Activated CD8-positive, alpha-beta T cell treated with anti-CD3 and anti-CD28 coated beads for 36 hours (primary cell): ENCODE data around the gene URB1. TPM values are rescaled to one million over a fixed set of nuclear protein-coding genes. Genes with fewer than 3 reads are reported as not detected.

Experiments
- ATAC-seq: fragments of 200-7000 bp; cut with Tn5 transposase; one replicate; pipeline ENCODE4 v1.10.0; 2021; ENCODE audit warnings: mild to moderate bottlenecking, moderate library complexity
- CTCF ChIA-PET: fragments of 350-600 bp; sonication (Branson Sonifier 250); formaldehyde crosslinking; loops from one replicate; lab custom pipeline; 2021; ENCODE audit warnings: antibody characterized with exemption; lab: Charles Lee
- POLR2A ChIA-PET: fragments of 350-600 bp; sonication (Branson Sonifier 250); formaldehyde crosslinking; loops from one replicate; lab custom pipeline; 2021; ENCODE audit warnings: antibody characterized with exemption; lab: Charles Lee
- DNase-seq: peaks from one replicate; pipeline ENCODE4 v3.0.0-alpha.2; 2020
- H3K27ac Mint-ChIP-seq: one replicate; pipeline ENCODE4 v1.8.0; 2021; ENCODE audit warnings: mild to moderate bottlenecking, mixed read lengths
- H3K27me3 Mint-ChIP-seq: one replicate; pipeline ENCODE4 v1.8.0; 2021; ENCODE audit warnings: mixed read lengths
- H3K36me3 Mint-ChIP-seq: one replicate; pipeline ENCODE4 v1.8.0; 2021; ENCODE audit warnings: low read depth, mixed read lengths
- H3K4me1 Mint-ChIP-seq: one replicate; pipeline ENCODE4 v1.8.0; 2021; ENCODE audit warnings: low read depth, mixed read lengths
- H3K4me3 Mint-ChIP-seq: one replicate; pipeline ENCODE4 v1.8.0; 2021; ENCODE audit warnings: mild to moderate bottlenecking, moderate library complexity, mixed read lengths
- H3K9me3 Mint-ChIP-seq: one replicate; pipeline ENCODE4 v1.8.0; 2021; ENCODE audit warnings: mixed read lengths
- intact Hi-C: fragments of 100-400 bp; cut with micrococcal nuclease; formaldehyde crosslinking; loops from one replicate; pipeline ENCODE4 v1.10.0; 2022
- total RNA-seq, 2 experiments: library from RNA; stranded (reverse); gene quantifications; one replicate each; pipeline ENCODE4 v1.2.3, GENCODE V29; 2021
- TF ChIP-seq, protein P1 (sequence below): fragments of 200-600 bp; IDR thresholded peaks from one replicate; pipeline ENCODE4 v1.8.0; 2022; ENCODE audit warnings: antibody characterized with exemption, mild to moderate bottlenecking

URB1 gene
- total RNA-seq, 2 experiments from 2014 or later: 30.9 to 31.8 TPM

DNA sequence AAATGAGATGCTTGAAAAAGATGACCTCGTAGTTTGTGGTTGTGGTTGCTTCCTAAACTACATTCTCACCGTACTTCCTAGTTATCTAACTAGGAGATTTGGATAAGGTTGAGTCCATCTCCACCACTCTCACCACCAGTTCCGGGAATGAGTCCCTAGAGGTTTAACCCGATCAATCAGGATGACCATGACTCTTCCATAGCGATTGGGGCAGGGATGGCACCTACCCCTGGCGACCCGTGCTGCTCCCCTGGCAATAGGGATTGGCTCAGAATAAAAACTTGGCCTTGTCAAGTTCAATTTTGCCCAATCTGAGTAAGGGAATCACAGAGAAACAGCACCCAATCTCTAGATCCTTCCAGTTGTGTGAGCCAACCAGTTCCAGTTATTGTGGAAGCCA lies 111.3 kb downstream of the URB1 start:
- Mint-ChIP-seq H3K36me3 (peaks cover 8% of the 10 kb centered on the region), H3K4me1 (peaks cover 11% of the 10 kb centered on the region), H3K4me3 (no peak overlapping the region), H3K9me3 (no peaks in the 10 kb centered on the region), H3K27me3 (no peaks in the 10 kb centered on the region), H3K27ac (no peak overlapping the region)
- intact Hi-C loops: no loop called here
- TF ChIP-seq, protein P1, sequence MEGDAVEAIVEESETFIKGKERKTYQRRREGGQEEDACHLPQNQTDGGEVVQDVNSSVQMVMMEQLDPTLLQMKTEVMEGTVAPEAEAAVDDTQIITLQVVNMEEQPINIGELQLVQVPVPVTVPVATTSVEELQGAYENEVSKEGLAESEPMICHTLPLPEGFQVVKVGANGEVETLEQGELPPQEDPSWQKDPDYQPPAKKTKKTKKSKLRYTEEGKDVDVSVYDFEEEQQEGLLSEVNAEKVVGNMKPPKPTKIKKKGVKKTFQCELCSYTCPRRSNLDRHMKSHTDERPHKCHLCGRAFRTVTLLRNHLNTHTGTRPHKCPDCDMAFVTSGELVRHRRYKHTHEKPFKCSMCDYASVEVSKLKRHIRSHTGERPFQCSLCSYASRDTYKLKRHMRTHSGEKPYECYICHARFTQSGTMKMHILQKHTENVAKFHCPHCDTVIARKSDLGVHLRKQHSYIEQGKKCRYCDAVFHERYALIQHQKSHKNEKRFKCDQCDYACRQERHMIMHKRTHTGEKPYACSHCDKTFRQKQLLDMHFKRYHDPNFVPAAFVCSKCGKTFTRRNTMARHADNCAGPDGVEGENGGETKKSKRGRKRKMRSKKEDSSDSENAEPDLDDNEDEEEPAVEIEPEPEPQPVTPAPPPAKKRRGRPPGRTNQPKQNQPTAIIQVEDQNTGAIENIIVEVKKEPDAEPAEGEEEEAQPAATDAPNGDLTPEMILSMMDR: no peak
- no peak for DNase-seq
- POLR2A ChIA-PET: no interaction called here
- CTCF ChIA-PET: no interaction called here
- ATAC-seq: no peak

DNA sequence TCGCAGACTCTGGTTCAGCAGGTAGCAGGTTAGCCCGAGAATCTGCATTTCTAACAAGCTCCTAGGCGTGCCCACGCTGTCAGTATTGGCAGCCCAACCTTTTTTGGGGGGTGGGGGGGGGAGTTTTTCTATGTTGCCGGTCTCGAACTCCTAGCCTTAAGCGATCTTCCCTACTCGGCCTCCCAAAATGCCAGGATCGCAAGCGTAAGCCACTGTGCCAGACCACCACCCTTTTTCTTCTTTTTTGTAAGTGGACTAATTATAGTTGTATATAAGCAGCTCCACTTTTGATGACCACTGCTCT lies 113.5 kb downstream of the URB1 start:
- ChIA-PET POLR2A (interaction anchor here (0.8 to 1.8 kb wide), 3 partner anchors 12 to 332 kb away, joined by 3 to 8 read pairs (median 3); partner anchors contain the start of genes CFAP298 and MRAP), CTCF (interaction anchor here (1.3 to 1.6 kb wide), 4 partner anchors 10 to 320 kb away, joined by 3 to 5 read pairs (median 4); no protein-coding TSS in a partner anchor)
- Mint-ChIP-seq H3K4me3 (peak overlapping the region; percentile 100), H3K4me1 (peaks cover 11% of the 10 kb centered on the region), H3K9me3 (no peaks in the 10 kb centered on the region), H3K27ac (peak overlapping the region; percentile 95), H3K36me3 (peaks cover 14% of the 10 kb centered on the region), H3K27me3 (no peaks in the 10 kb centered on the region)
- no peak for ATAC-seq
- intact Hi-C loops: no loop called here
- no peak for DNase-seq
- TF ChIP-seq, protein P1: no peak

DNA sequence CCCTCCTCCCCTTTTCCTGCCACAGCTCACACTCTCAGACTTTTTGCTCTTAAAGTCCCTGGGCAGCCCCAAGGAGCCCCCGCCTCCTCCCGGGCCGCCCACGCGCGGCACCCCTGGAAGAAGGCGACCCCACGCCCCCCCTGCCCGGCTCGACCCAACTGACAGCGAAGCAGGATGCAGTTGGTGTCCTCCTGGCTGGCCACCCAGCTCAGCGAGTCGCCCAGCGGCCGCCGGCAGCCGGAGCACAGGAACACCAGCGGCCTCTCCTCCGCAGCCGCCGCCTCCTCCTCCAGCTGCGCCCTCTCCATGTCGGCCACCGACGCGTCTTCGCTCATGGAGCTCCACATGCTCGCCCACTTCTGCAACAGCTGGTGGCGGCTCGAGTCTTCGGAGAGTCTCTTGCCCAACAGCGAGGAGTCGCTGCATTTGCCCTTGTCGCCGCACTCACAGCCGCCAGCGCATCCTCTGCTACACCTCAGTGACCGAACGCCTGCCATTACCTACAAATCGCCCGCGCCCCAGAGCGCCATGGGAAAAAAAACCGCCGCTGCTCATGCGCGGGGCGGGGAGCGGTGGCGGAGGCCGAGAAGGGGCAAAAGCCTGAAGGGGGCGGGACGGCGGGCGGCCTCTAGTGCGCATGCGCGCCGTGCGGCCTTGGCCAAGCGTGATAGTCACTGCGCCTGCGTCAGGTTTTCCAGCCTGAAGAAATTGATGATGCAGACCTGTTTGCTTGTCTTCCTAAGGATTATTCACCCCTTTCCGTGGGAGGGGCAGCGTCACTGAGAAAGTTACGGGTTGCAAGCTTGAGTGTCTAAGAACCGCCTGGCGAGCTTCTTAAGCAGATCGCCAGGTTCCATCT lies 114.1 kb downstream of the URB1 start, which contains the start of gene MIS18A:
Gene MIS18A, minus strand, starts transcription at position 532 of the 859 bp plus-strand sequence. Its CDS starts 35 bp downstream, at position 497.
- ATAC-seq (peak; percentile 92), DNase-seq (peak; percentile 98)
- ChIA-PET CTCF (interaction anchor here (1.1 to 1.6 kb wide), 5 partner anchors 9 to 413 kb away, joined by 3 to 5 read pairs (median 3); no protein-coding TSS in a partner anchor), POLR2A (interaction anchor here (0.8 to 1.8 kb wide), 3 partner anchors 12 to 333 kb away, joined by 3 to 8 read pairs (median 3); partner anchors contain the start of genes CFAP298 and MRAP)
- TF ChIP-seq, protein P1: no peak
- H3K4me3 Mint-ChIP-seq: peak within 1 kb of the TSS; percentile 100
- peaks cover 11% of the 10 kb centered on the region for H3K4me1 Mint-ChIP-seq
- H3K9me3 Mint-ChIP-seq: no peaks in the 10 kb centered on the region
- intact Hi-C loops: no loop called here
- peaks cover 15% of the 10 kb centered on the region for H3K36me3 Mint-ChIP-seq
- no peaks in the 10 kb centered on the region for H3K27me3 Mint-ChIP-seq
- peak within 1 kb of the TSS; percentile 95 for H3K27ac Mint-ChIP-seq

DNA sequence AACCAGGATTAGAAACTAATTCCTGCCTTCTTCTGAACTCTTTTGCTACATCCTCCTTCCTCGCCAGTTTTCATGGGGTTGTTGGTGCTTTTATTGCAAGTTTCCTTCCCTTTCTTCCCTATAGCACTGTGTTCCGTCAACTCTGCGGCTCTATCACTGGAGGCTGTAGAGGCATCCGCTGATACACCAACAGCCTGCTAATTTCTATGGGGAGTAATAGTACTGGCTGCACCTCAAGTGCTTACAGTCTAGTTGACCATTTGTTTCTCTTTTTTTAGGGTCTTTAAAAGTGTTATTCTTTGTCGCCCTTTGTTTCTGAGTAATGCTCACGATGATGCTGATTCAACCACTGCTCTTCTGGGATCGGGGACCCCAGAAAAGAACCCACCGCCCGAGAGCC lies 114.7 kb downstream of the URB1 start:
- DNase-seq (no peak), ATAC-seq (no peak)
- Mint-ChIP-seq H3K36me3 (peaks cover 18% of the 10 kb centered on the region), H3K9me3 (no peaks in the 10 kb centered on the region), H3K4me1 (peaks cover 11% of the 10 kb centered on the region), H3K27ac (peak overlapping the region; percentile 95), H3K4me3 (peak overlapping the region; percentile 100), H3K27me3 (no peaks in the 10 kb centered on the region)
- ChIA-PET CTCF (interaction anchor here (1.1 to 1.6 kb wide), 5 partner anchors 9 to 412 kb away, joined by 3 to 5 read pairs (median 3); no protein-coding TSS in a partner anchor), POLR2A (interaction anchor here (1.8 kb wide), 1 partner anchor 334 kb away, joined by 8 read pairs; the partner anchor contains the start of gene CFAP298)
- TF ChIP-seq, protein P1: no peak
- intact Hi-C loops: no loop called here
